Neural progenitor cell (in vitro differentiated cells): ENCODE results near the gene RREB1. TPM values are rescaled to one million over a fixed set of nuclear protein-coding genes. Genes with fewer than 3 reads are reported as not detected.

Source experiments
- DNase-seq: peaks from one replicate; pipeline ENCODE4 v3.0.0-alpha.2; 2016; ENCODE audit warnings: low spot score
- H2AFZ ChIP-seq: fragments of 200-600 bp; sonication (generic); replicated peaks from 2 replicates; pipeline ENCODE4 v1.6.1; 2016; ENCODE audit warnings: antibody characterized with exemption
- H3F3A ChIP-seq: fragments of 200-600 bp; sonication (generic); 2 replicates; pipeline ENCODE4 v1.6.1; 2016; ENCODE audit warnings: antibody characterized with exemption, low read depth
- H3K27ac ChIP-seq: fragments of 200-600 bp; sonication (generic); 2 replicates; pipeline ENCODE4 v1.5.1; 2016; ENCODE audit warnings: mild to moderate bottlenecking
- H3K27me3 ChIP-seq: fragments of 200-600 bp; sonication (generic); 2 replicates; pipeline ENCODE4 v1.6.1; 2016; ENCODE audit warnings: mild to moderate bottlenecking, moderate library complexity
- H3K36me3 ChIP-seq: fragments of 200-600 bp; sonication (generic); 2 replicates; pipeline ENCODE4 v1.5.1; 2016
- H3K4me1 ChIP-seq: fragments of 200-600 bp; sonication (generic); 2 replicates; pipeline ENCODE4 v1.6.1; 2016; ENCODE audit warnings: mixed run types
- H3K4me2 ChIP-seq: fragments of 200-600 bp; sonication (generic); 2 replicates; pipeline ENCODE4 v1.6.1; 2016
- H3K4me3 ChIP-seq: fragments of 200-600 bp; sonication (generic); 2 replicates; pipeline ENCODE4 v1.5.1; 2016
- H3K79me2 ChIP-seq: fragments of 200-600 bp; sonication (generic); 2 replicates; pipeline ENCODE4 v1.6.1; 2016; ENCODE audit warnings: low read depth
- H3K9ac ChIP-seq: fragments of 200-600 bp; sonication (generic); 2 replicates; pipeline ENCODE4 v1.6.1; 2016
- H3K9me3 ChIP-seq: fragments of 200-600 bp; sonication (generic); 2 replicates; pipeline ENCODE4 v1.5.1; 2016; ENCODE audit warnings: low read depth
- H4K20me1 ChIP-seq: fragments of 200-600 bp; sonication (generic); 2 replicates; pipeline ENCODE4 v1.6.1; 2016; ENCODE audit warnings: low read depth
- H3K27ac Mint-ChIP-seq: 3 replicates; pipeline ENCODE4 v1.8.0; 2021; ENCODE audit warnings: mixed read lengths
- H3K27me3 Mint-ChIP-seq: 2 replicates; pipeline ENCODE4 v1.8.0; 2022; ENCODE audit warnings: low read depth, mild to moderate bottlenecking, inconsistent platforms, moderate library complexity, mixed read lengths; ENCODE audit not compliant: insufficient read depth
- H3K36me3 Mint-ChIP-seq: 3 replicates; pipeline ENCODE4 v1.8.0; 2021; ENCODE audit warnings: mixed read lengths
- H3K4me1 Mint-ChIP-seq: 3 replicates; pipeline ENCODE4 v1.8.0; 2021; ENCODE audit warnings: mixed read lengths
- H3K4me3 Mint-ChIP-seq: 3 replicates; pipeline ENCODE4 v1.8.0; 2021; ENCODE audit warnings: mild to moderate bottlenecking, moderate library complexity, mixed read lengths
- H3K9me3 Mint-ChIP-seq: 3 replicates; pipeline ENCODE4 v1.8.0; 2020; ENCODE audit warnings: mixed read lengths
- EZH2 ChIP-seq: fragments of 200-600 bp; sonication (generic); IDR thresholded peaks from 2 replicates; pipeline ENCODE4 v1.6.1; 2017; ENCODE audit warnings: antibody characterized with exemption, mild to moderate bottlenecking, moderate library complexity
- EZH2phosphoT487 ChIP-seq: fragments of 200-600 bp; sonication (generic); IDR thresholded peaks from 2 replicates; pipeline ENCODE4 v1.6.1; 2017; ENCODE audit warnings: antibody characterized with exemption
- total RNA-seq: library from RNA; depleted of rRNA; stranded (reverse); fragments of >200 nt; gene quantifications from 2 replicates; pipeline ENCODE4 v1.2.3, GENCODE V29; 2015; ENCODE audit warnings: low replicate concordance
- TF ChIP-seq, protein P1 (sequence below): fragments of 200-600 bp; sonication (generic); IDR thresholded peaks from 2 replicates; pipeline ENCODE4 v1.5.1; 2017; ENCODE audit warnings: antibody characterized with exemption, mild to moderate bottlenecking

The RREB1 gene
- total RNA-seq, 1 donor from 2014 or later = 12.1 TPM

DNA sequence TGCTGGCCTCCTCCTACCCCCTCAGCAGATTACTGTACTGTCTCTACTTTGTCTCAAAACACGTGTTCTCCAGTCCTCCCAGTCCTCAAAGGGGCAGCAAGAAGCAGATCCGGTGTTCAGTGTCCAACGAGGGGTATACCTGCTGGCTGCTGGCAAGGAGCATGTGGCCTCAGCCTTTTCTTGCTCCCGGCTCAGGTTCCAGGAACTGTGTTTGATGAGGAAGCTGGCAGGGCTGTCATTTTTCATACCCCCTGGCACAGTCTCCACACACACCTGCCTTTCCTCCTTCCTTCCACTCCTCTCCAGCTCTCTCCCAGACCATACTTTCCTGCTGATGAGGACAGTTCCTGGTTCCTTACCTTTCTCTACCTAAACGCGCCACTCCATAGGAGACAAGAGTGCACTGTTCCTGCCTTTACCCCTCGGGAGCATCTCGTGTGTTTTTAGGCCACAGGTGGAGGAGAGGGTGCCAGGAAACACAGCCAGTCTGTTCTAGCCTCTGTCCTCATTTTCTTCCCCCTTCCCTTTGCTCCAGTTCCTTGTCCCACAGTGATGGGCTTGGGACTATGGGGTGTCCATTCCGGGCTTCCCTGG lies 128.0 kb downstream of the RREB1 start:
- no peaks in the 10 kb centered on the region for H3K9me3 Mint-ChIP-seq
- H3K36me3 ChIP-seq = no peaks in the 10 kb centered on the region
- no peaks in the 10 kb centered on the region for H3K27me3 ChIP-seq
- H3K9ac ChIP-seq = no peak overlapping the region
- H4K20me1 ChIP-seq = no peaks in the 10 kb centered on the region
- peaks cover 4% of the 10 kb centered on the region for H3K27me3 Mint-ChIP-seq
- H3F3A ChIP-seq = no peaks in the 10 kb centered on the region
- no peaks in the 10 kb centered on the region for H3K9me3 ChIP-seq
- DNase-seq = no peak
- no peak overlapping the region for H3K4me3 ChIP-seq
- H3K27ac Mint-ChIP-seq = no peak overlapping the region
- no peak overlapping the region for H3K27ac ChIP-seq
- H3K4me1 ChIP-seq = no peaks in the 10 kb centered on the region
- peaks cover 8% of the 10 kb centered on the region for H3K4me1 Mint-ChIP-seq
- TF ChIP-seq EZH2 (no peak), EZH2phosphoT487 (no peak)
- TF ChIP-seq, protein P1, sequence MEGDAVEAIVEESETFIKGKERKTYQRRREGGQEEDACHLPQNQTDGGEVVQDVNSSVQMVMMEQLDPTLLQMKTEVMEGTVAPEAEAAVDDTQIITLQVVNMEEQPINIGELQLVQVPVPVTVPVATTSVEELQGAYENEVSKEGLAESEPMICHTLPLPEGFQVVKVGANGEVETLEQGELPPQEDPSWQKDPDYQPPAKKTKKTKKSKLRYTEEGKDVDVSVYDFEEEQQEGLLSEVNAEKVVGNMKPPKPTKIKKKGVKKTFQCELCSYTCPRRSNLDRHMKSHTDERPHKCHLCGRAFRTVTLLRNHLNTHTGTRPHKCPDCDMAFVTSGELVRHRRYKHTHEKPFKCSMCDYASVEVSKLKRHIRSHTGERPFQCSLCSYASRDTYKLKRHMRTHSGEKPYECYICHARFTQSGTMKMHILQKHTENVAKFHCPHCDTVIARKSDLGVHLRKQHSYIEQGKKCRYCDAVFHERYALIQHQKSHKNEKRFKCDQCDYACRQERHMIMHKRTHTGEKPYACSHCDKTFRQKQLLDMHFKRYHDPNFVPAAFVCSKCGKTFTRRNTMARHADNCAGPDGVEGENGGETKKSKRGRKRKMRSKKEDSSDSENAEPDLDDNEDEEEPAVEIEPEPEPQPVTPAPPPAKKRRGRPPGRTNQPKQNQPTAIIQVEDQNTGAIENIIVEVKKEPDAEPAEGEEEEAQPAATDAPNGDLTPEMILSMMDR = no peak
- H3K4me3 Mint-ChIP-seq = no peak overlapping the region
- H3K4me2 ChIP-seq = no peak overlapping the region
- H3K36me3 Mint-ChIP-seq = peaks cover 17% of the 10 kb centered on the region
- H2AFZ ChIP-seq = no peak overlapping the region
- H3K79me2 ChIP-seq = no peaks in the 10 kb centered on the region

DNA sequence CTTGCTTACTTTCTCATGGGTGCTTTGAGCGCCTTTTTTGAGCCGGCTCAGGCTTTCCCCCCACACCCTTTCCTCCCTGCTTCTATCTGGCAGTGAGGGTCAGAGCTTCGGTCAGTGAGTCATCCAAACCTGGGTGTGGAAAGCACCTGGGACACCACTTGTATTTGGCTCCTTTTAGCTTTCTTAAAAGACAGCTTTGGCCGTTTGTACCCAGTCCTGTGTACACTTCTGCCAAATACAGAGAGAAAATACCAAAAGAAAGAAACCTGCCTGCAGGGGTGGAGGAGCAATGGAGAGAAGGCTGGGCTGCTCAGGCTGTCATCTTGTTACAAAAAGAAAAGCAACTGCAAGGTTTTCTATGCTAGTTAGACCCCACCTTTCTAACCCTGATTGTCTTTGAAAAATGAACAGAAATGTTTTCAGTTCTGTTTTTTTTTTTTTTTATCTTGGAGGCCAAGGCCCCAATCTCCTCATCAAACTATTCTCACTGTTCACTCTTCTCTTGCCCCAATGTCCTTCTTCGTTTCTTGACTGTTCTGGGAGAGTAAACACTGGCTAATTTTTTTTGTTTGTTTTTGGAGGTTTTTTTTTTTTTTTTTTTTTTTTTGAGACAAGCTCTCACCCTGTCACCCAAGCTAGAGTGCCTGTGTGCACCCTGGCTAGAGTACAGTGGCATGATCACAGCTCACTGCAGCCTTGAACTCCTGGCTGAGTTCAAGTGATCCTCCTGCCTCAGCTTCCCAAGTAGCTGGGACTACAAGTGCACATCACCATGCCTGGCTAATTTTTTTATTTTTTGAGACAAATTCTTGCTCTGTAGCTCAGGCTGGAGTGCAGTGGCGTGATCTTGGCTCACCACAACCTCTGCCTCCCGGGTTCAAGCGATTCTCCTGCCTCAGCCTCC lies 128.8 kb downstream of the RREB1 start:
- H3K27ac Mint-ChIP-seq = no peak overlapping the region
- H3K9ac ChIP-seq = no peak overlapping the region
- no peaks in the 10 kb centered on the region for H3K9me3 Mint-ChIP-seq
- no peaks in the 10 kb centered on the region for H3K79me2 ChIP-seq
- peaks cover under 1% of the 10 kb centered on the region for H3K4me1 ChIP-seq
- H3K27ac ChIP-seq = no peak overlapping the region
- peaks cover 15% of the 10 kb centered on the region for H3K4me1 Mint-ChIP-seq
- no peaks in the 10 kb centered on the region for H3K36me3 ChIP-seq
- H3K27me3 ChIP-seq = no peaks in the 10 kb centered on the region
- no peak overlapping the region for H3K4me2 ChIP-seq
- no peak overlapping the region for H2AFZ ChIP-seq
- no peak for DNase-seq
- H3K4me3 ChIP-seq = no peak overlapping the region
- H4K20me1 ChIP-seq = no peaks in the 10 kb centered on the region
- peaks cover 4% of the 10 kb centered on the region for H3K27me3 Mint-ChIP-seq
- no peaks in the 10 kb centered on the region for H3K9me3 ChIP-seq
- peaks cover 20% of the 10 kb centered on the region for H3K36me3 Mint-ChIP-seq
- no peak for TF ChIP-seq EZH2phosphoT487
- TF ChIP-seq EZH2 = no peak
- TF ChIP-seq, protein P1 = no peak
- no peak overlapping the region for H3K4me3 Mint-ChIP-seq
- no peaks in the 10 kb centered on the region for H3F3A ChIP-seq

DNA sequence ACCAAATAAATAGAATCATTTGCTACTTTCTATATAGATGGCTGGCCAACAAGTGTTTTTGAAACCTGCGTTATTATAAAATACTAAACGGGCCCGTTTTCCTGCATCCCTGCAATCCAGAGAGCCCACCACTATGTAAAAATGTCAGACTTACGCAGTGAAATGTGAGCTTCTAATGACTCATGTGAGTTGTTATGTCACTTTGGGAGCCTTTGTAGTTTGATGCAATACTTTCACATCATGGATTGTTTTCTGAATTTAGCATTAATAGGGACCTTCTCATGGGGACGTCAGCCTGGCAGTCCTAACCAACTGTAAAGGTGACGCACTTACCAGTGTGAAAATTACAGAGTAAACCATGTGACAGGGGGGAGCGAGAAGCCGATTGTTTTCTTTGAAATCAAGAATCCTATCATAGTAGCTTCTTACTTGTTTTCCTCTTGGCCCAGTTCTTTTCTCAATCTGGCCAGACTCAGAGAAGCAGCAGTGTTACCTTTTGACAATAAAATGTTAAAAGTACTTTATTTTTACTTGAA lies 130.0 kb downstream of the RREB1 start:
- no peaks in the 10 kb centered on the region for H3K9me3 Mint-ChIP-seq
- H3K4me2 ChIP-seq = no peak overlapping the region
- H3K4me3 ChIP-seq = no peak overlapping the region
- DNase-seq = no peak
- no peaks in the 10 kb centered on the region for H3K9me3 ChIP-seq
- no peaks in the 10 kb centered on the region for H3K27me3 ChIP-seq
- H3K27ac ChIP-seq = no peak overlapping the region
- H3K36me3 ChIP-seq = no peaks in the 10 kb centered on the region
- H4K20me1 ChIP-seq = no peaks in the 10 kb centered on the region
- H2AFZ ChIP-seq = no peak overlapping the region
- peaks cover 13% of the 10 kb centered on the region for H3K36me3 Mint-ChIP-seq
- H3K4me3 Mint-ChIP-seq = no peak overlapping the region
- peaks cover 12% of the 10 kb centered on the region for H3K4me1 ChIP-seq
- peaks cover 6% of the 10 kb centered on the region for H3F3A ChIP-seq
- no peak overlapping the region for H3K27ac Mint-ChIP-seq
- no peak overlapping the region for H3K9ac ChIP-seq
- H3K27me3 Mint-ChIP-seq = peaks cover 4% of the 10 kb centered on the region
- peaks cover 25% of the 10 kb centered on the region for H3K4me1 Mint-ChIP-seq
- H3K79me2 ChIP-seq = no peaks in the 10 kb centered on the region
- TF ChIP-seq EZH2phosphoT487 = no peak
- TF ChIP-seq, protein P1 = no peak
- no peak for TF ChIP-seq EZH2
